K562 (cell line): ENCODE results near the gene CCDC88A. TPM values are rescaled to one million over a fixed set of nuclear protein-coding genes. Genes with fewer than 3 reads are reported as not detected.

Experiments used
- ATAC-seq: fragments of 200-7000 bp; cut with Tn5 transposase; 3 replicates; pipeline ENCODE4 v1.9.1; 2020; ENCODE audit warnings: moderate library complexity
- BruUV-seq: library from RNA; stranded (reverse); fragments of 400-500 nt; replicated peaks from 2 replicates; lab custom pipeline; 2021; lab: Mats Ljungman, UMichigan
- CTCF ChIA-PET: fragments of 300-600 bp; formaldehyde crosslinking; extraction: SDS; loops from one replicate; lab custom pipeline; 2021; ENCODE audit warnings: low intra/inter-chr PET ratio; lab: Yijun Ruan, JAX
- POLR2A ChIA-PET: fragments of 300-600, 350-650 bp; sonication (Branson Sonifier 250); formaldehyde crosslinking; extraction: SDS; loops from one replicate; lab custom pipeline; 2021; ENCODE audit warnings: antibody characterized with exemption, inconsistent platforms; lab: Yijun Ruan, JAX
- DNase-seq, 4 experiments: peaks; one replicate each; pipeline versions ENCODE4 v3.0.0 to v3.0.0-alpha.2; 2011 to 2018; ENCODE audit warnings: low spot score in 3 of 4, mixed read lengths in 3 of 4; ENCODE audit errors: extremely low read depth in 1 of 4
- FAIRE-seq: peaks from 2 replicates; lab custom pipeline; 2011; peaks lifted over from hg19 to GRCh38; lab: Jason Lieb, UNC
- H2AFZ ChIP-seq: 2 replicates; pipeline ENCODE4 v1.6.0; 2011; ENCODE audit warnings: low read depth, low read length, control low read depth, inconsistent platforms
- H3K27ac ChIP-seq: fragments of 200-600 bp; 3 replicates; pipeline ENCODE4 v1.8.0; 2011; ENCODE audit warnings: low read depth, mild to moderate bottlenecking, control low read depth, inconsistent platforms, low read length, moderate library complexity, mixed read lengths; ENCODE audit errors: extremely low read depth
- H3K27me3 ChIP-seq, 2 experiments: fragments of 300-600 bp in 1 of 2; 2 replicates in 1 of 2; 3 replicates in 1 of 2; pipeline versions ENCODE4 v1.6.0 to v1.8.0; 2011; ENCODE audit warnings: inconsistent platforms in 2 of 2, low read length in 2 of 2, mild to moderate bottlenecking in 1 of 2, mixed read lengths in 1 of 2, moderate library complexity in 1 of 2; ENCODE audit not compliant: control insufficient read depth in 2 of 2, insufficient read depth in 2 of 2
- H3K36me3 ChIP-seq: fragments of 300-600 bp; 3 replicates; pipeline ENCODE4 v1.8.0; 2011; ENCODE audit warnings: mild to moderate bottlenecking, low read length, inconsistent platforms; ENCODE audit not compliant: control insufficient read depth, insufficient read depth
- H3K4me1 ChIP-seq, 2 experiments: fragments of 200-600 bp in 1 of 2; replicated peaks in 1 of 2; 2 replicates in 1 of 2; 3 replicates in 1 of 2; pipeline versions ENCODE4 v1.5.1 to v1.8.0; 2011; ENCODE audit warnings: inconsistent platforms in 2 of 2, low read length in 2 of 2, mild to moderate bottlenecking in 1 of 2, mixed read lengths in 1 of 2, moderate library complexity in 1 of 2; ENCODE audit not compliant: control insufficient read depth in 2 of 2, insufficient read depth in 2 of 2
- H3K4me2 ChIP-seq: 2 replicates; pipeline ENCODE4 v1.6.1; 2011; ENCODE audit warnings: low read length, control low read depth, inconsistent platforms, mixed read lengths; ENCODE audit not compliant: insufficient read depth
- H3K4me3 ChIP-seq: fragments of 200-600 bp; sonication (generic), shearing (Covaris generic); 2 replicates; pipeline ENCODE4 v1.5.1; 2016; ENCODE audit warnings: control low read depth, inconsistent platforms
- H3K79me2 ChIP-seq: fragments of 200-600 bp; 3 replicates; pipeline ENCODE4 v1.8.0; 2011; ENCODE audit warnings: low read length, inconsistent platforms; ENCODE audit not compliant: control insufficient read depth, insufficient read depth
- H3K9ac ChIP-seq, 2 experiments: 2 replicates each; pipeline versions ENCODE4 v1.6.0 to v1.6.1; 2011; ENCODE audit warnings: low read depth in 2 of 2, low read length in 2 of 2, control low read depth in 1 of 2, inconsistent platforms in 1 of 2, mild to moderate bottlenecking in 1 of 2, mixed read lengths in 1 of 2; ENCODE audit not compliant: insufficient read depth in 1 of 2
- H3K9me1 ChIP-seq: one replicate; pipeline ENCODE4 v1.6.0; 2011; ENCODE audit warnings: inconsistent platforms, mild to moderate bottlenecking, low read length, moderate library complexity; ENCODE audit not compliant: control insufficient read depth, insufficient read depth
- H3K9me3 ChIP-seq: replicated peaks from 2 replicates; pipeline ENCODE4 v1.5.1; 2011; ENCODE audit warnings: low read depth, low read length, inconsistent platforms; ENCODE audit not compliant: control insufficient read depth, insufficient read depth
- H4K20me1 ChIP-seq: replicated peaks from 2 replicates; pipeline ENCODE4 v1.6.1; 2011; ENCODE audit warnings: low read length, inconsistent platforms, mixed read lengths; ENCODE audit not compliant: control insufficient read depth, insufficient read depth
- PCBP1 ChIP-seq: fragments of 200-400 bp; formaldehyde crosslinking; IDR thresholded peaks from 2 replicates; pipeline ENCODE4 v1.6.1; 2018; ENCODE audit warnings: mild to moderate bottlenecking, low read depth, low read length; ENCODE audit not compliant: poor library complexity, severe bottlenecking
- ZNF512 ChIP-seq: IDR thresholded peaks from 2 replicates; pipeline ENCODE4 v1.6.1; 2016; ENCODE audit warnings: missing genetic modification characterization, missing compliant biosample characterization
- WGBS: fragments of 100-300 bp; shearing (Covaris generic); methylation state at CpG from one replicate; pipeline ENCODE4 v1.1.6; 2016; ENCODE audit warnings: low coverage, mixed read lengths; ENCODE audit not compliant: insufficient coverage; ENCODE audit errors: missing lambda C conversion rate; 5-methylcytosine and 5-hydroxymethylcytosine counted together
- in situ Hi-C: fragments of 300-500 bp; cut with MboI; formaldehyde crosslinking; loops from 4 replicates; pipeline ENCODE4 v1.15.0; 2018; ENCODE audit warnings: inconsistent platforms, mixed read lengths
- intact Hi-C: fragments of 100-400 bp; cut with micrococcal nuclease; formaldehyde crosslinking; loops from 2 replicates; pipeline ENCODE4 v1.14.2; 2022
- polyA plus RNA-seq, 8 experiments: library from polyadenylated mRNA; depleted of rRNA in 4 of 8; stranded (reverse) in 5 of 8; unstranded in 3 of 8; fragments of >200 nt; fragmentation: Nextera tagmentation in 2 of 8; fragmentation: Illumina TruSeq in 1 of 8; extraction: Ambion mirVana in 2 of 8; extraction: Trizol in 1 of 8; gene quantifications; 2 replicates each; pipeline versions ENCODE4 v1.2.1 to v1.2.3, GENCODE V29; 2011 to 2014; ENCODE audit warnings: inconsistent platforms in 1 of 8, missing spikeins in 1 of 8
- total RNA-seq, 7 experiments: library from RNA; depleted of rRNA in 6 of 7; stranded (reverse); fragments of >200 nt in 6 of 7; fragmentation: Illumina TruSeq in 2 of 7; extraction: Trizol in 2 of 7; gene quantifications; 2 replicates each; pipeline versions ENCODE4 v1.2.1 to v1.2.3, GENCODE V29; 2011 to 2021; ENCODE audit warnings: low replicate concordance in 1 of 7

The CCDC88A gene
- total and polyA plus RNA-seq, 9 of the 15 experiments (the other 6 are each of a cell fraction or from before 2014, with no cell fraction given) = 29.3 to 102 (median 55.6) TPM

- H3K27me3 ChIP-seq = no peaks in the 10 kb centered on the region
- no TSS peak for BruUV-seq
- ATAC-seq (no peak), FAIRE-seq (no peak)
- intact Hi-C loops (no loop called here), in situ Hi-C loops (no loop called here)
- H3K4me3 ChIP-seq = no peak overlapping the region
- no peaks in the 10 kb centered on the region for H3K79me2 ChIP-seq
- no peak overlapping the region for H2AFZ ChIP-seq
- CTCF ChIA-PET = no interaction called here
- 0 out of 2 replicates have a peak, but pooled peaks cover 4% of the 10 kb centered on the region for H3K9me3 ChIP-seq
- H3K4me1 ChIP-seq = peaks cover 7 to 8% of the 10 kb centered on the region in 2 experiments; a peak in 4 of 5 replicates
- WGBS = no CpG with 5 or more reads among the region's 1 CpG
- TF ChIP-seq PCBP1 = no peak
- peak; percentile 69; the same call in 1 of the 2 replicates for TF ChIP-seq ZNF512 (tag)
- TF ChIP-seq, all 486 proteins: peak for 1
- Histone ChIP-seq H3K9me1 (no peaks in the 10 kb centered on the region), H4K20me1 (no peaks in the 10 kb centered on the region), H3K4me2 (no peak overlapping the region), H3K9ac (no peak overlapping the region), H3K27ac (no peak overlapping the region), H3K36me3 (no peaks in the 10 kb centered on the region)
- POLR2A ChIA-PET = interaction anchor here (0.6 to 1.5 kb wide), 4 partner anchors 9 to 558 kb away, joined by 3 to 5 read pairs (median 4); no protein-coding TSS in a partner anchor
- DNase-seq = no peak
These were observed 19.4 kb upstream of the CCDC88A start for GRCh38 chr2:55439101-55439397.
